ENCODE measurements around the gene VWF. TPM values are rescaled to one million over a fixed set of nuclear protein-coding genes. Genes with fewer than 3 reads are reported as not detected.

VWF gene
- total and polyA plus RNA-seq, 2 donors (not counting 3 experiments of a cell fraction or from before 2014, with no cell fraction given), result 1,041 to 2,328 TPM

- H3K4me1 ChIP-seq (ENCODE audit: control insufficient read depth, extremely low read depth, insufficient read depth, low read length), result peaks cover 65% of the 10 kb centered on the region
- H3K36me3 ChIP-seq (ENCODE audit: control insufficient read depth in 2 of 2, extremely low read depth in 1 of 2, insufficient read depth in 2 of 2, low read length in 2 of 2), result peaks cover 11 to 31% of the 10 kb centered on the region in 2 experiments
- TF ChIP-seq JUN (IDR thresholded peaks at IDR 0.05; ENCODE audit: borderline replicate concordance, insufficient read depth, insufficient read length, low read depth) (no peak), POLR2AphosphoS5 (IDR thresholded peaks at IDR 0.05; ENCODE audit: insufficient read depth, low read depth, low read length) (no peak), POLR2A (IDR thresholded peaks at IDR 0.05; ENCODE audit: low read depth, low read length) (no peak), MAX (IDR thresholded peaks at IDR 0.05; ENCODE audit: insufficient read depth, insufficient read length) (no peak), MYC (IDR thresholded peaks at IDR 0.05; ENCODE audit: low read depth, low read length) (no peak), CTCF (IDR thresholded peaks at IDR 0.05; ENCODE audit: extremely low read depth in 1 of 2, insufficient read depth in 1 of 2, low read depth in 1 of 2, low read length in 2 of 2) (no peak), EZH2 (IDR thresholded peaks at IDR 0.05; ENCODE audit: borderline replicate concordance, low read depth, low read length, severe bottlenecking) (no peak), GATA2 (IDR thresholded peaks at IDR 0.05; ENCODE audit: insufficient read depth, insufficient read length, low read depth, low read length) (no peak), FOS (IDR thresholded peaks at IDR 0.05; ENCODE audit: borderline replicate concordance, insufficient read depth, low read length) (no peak)
- no peaks in the 10 kb centered on the region for H3K27me3 ChIP-seq (ENCODE audit: control insufficient read depth in 2 of 2, insufficient read depth in 2 of 2, low read length in 2 of 2)
- H3K9ac ChIP-seq (replicated peaks; ENCODE audit: extremely low read depth, insufficient read depth, low read length), result peak overlapping the region; percentile 99
- intact Hi-C loops (cut with micrococcal nuclease), result no loop called here
- dilution Hi-C loops (cut with MboI; ENCODE audit: extremely low pct_ligation_motif_present, low sequenced_read_pairs), result no loop called here
- no peak for DNase-seq (ENCODE audit: low read depth, low spot score)
- peak overlapping the region; percentile 89 for H3K4me2 ChIP-seq (ENCODE audit: insufficient read depth, low read length)
- peaks cover 57% of the 10 kb centered on the region for H3K79me2 ChIP-seq (ENCODE audit: control insufficient read depth, insufficient read depth, low read length)
- no peaks in the 10 kb centered on the region for H3K9me3 ChIP-seq (replicated peaks; ENCODE audit: control insufficient read depth, insufficient read depth, low read length)
- peak overlapping the region; percentile 7 to 93 (median 79) for H3K4me3 ChIP-seq (replicated peaks in 1 of 3; ENCODE audit: insufficient read depth in 1 of 3, low read depth in 1 of 3, low read length in 3 of 3)
- H4K20me1 ChIP-seq (replicated peaks; ENCODE audit: control insufficient read depth, extremely low read depth, insufficient read depth, low read length), result no peaks in the 10 kb centered on the region
- ChIA-PET POLR2A (interaction anchor here (2.0 kb wide), 1 partner anchor 45 kb away, joined by 5 read pairs; no protein-coding TSS in a partner anchor), CTCF (no interaction called here)
- no peaks in the 10 kb centered on the region for H3K9me1 ChIP-seq (replicated peaks; ENCODE audit: control insufficient read depth, extremely low read depth, insufficient read depth, low read length)
- BruUV-seq (replicated peaks), result no TSS peak
- H2AFZ ChIP-seq (ENCODE audit: low read depth, low read length), result no peak overlapping the region
- no peak for FAIRE-seq
- peak overlapping the region; percentile 100 for H3K27ac ChIP-seq (ENCODE audit: insufficient read depth, low read depth, low read length)
Measured at GRCh38 chr12:6122201-6122600, 2.3 kb downstream of the VWF start.

All from endothelial cell of umbilical vein (primary cell).